ENCODE measurements around the gene UBE2D1. TPM values are rescaled to one million over a fixed set of nuclear protein-coding genes. Genes with fewer than 3 reads are reported as not detected.

Gene UBE2D1
- total and polyA plus RNA-seq, 8 donors: 20.6 to 34.8 (median 33.0) TPM

DNA sequence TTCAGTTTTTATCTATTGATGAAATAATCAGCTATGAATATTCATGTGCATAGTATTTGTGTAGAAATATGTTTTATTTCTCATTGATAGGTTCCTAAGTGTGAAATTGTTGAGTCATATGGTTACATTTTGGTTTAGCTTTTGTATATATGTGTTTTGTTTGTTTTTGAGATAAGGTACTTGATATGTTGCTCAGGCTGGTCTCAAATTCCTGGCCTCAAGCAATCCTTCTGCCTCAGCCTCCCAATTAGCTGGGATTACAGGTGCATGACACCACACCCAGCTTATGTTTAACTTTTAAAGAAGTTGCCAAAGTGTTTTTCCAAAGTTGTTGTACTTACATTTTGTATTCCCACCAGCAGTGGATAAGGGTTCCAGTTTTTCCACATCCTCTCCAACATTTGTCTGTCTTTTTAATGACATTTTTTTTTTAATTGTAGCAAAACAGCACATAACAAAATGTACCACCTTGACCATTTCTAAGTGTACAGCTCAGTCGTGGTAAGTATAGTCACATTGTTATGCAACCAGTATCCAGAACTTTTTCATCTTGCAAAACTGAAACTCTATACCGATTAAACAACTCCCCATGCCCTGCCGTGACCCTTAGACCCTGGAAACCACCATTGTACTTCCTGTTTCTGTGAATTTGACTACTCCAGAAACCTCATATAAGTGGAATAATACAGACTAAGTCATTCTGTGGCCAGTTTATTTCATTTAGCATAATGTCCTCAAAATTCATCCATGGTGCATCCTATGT lies 12.6 kb upstream of the UBE2D1 start:
- peaks cover 0 to 22% of the 10 kb centered on the region in 2 donors for H3K4me1 ChIP-seq
- H3K4me3 ChIP-seq: no peak overlapping the region
- ATAC-seq (peak; percentile 68), DNase-seq (peak in 1 of 4 donors; percentile 50)
- H3K36me3 ChIP-seq: no peaks in the 10 kb centered on the region
- H3K27me3 ChIP-seq: no peaks in the 10 kb centered on the region
- TF ChIP-seq CTCF (IDR thresholded peaks at IDR 0.05): no peak
- intact Hi-C loops (cut with DNase I): no loop called here
- H3K27ac ChIP-seq: peak overlapping the region in 1 of 2 donors; percentile 68
- no peaks in the 10 kb centered on the region for H3K9me3 ChIP-seq

- Histone ChIP-seq H3K4me1 (peaks cover 0 to 22% of the 10 kb centered on the region in 2 donors), H3K27ac (peak overlapping the region in 1 of 2 donors; percentile 68), H3K27me3 (no peaks in the 10 kb centered on the region), H3K4me3 (no peak overlapping the region), H3K9me3 (no peaks in the 10 kb centered on the region), H3K36me3 (no peaks in the 10 kb centered on the region)
- no peak for TF ChIP-seq CTCF (IDR thresholded peaks at IDR 0.05)
- ATAC-seq (no peak), DNase-seq (no peak)
- intact Hi-C loops (cut with DNase I): no loop called here
These were observed 12.0 kb upstream of the UBE2D1 start for GRCh38 chr10:58322835-58323209.

DNA sequence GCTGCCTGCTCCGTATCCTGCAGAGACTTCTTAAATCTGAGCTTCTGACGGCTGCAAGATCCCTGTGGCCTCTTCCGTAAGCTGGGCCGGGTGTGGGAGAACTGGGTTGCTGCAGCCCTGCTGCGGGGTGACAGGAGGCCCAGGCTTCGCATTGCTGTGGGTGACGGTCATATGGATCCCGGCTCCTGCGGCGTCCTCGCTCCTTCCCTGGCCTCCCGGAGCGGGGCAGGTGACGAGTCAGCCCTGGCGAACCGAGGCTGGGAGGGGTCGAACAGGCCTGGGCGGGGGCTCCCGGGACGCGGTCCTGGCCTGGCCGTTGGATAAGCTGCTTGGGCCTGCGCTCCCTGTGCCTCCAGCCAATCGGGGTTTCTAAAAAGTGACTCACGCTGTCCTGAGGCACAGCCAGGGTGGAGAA lies 7.8 kb upstream of the UBE2D1 start:
- peak; percentile 58 for ATAC-seq
- intact Hi-C loops (cut with DNase I): no loop called here
- no peak overlapping the region for H3K4me3 ChIP-seq

GRCh38 chr10:58328233-58328632 lies 6.6 kb upstream of the UBE2D1 start:
- intact Hi-C loops (cut with DNase I): no loop called here

More for the DNA sequence above, 7.8 kb upstream of the UBE2D1 start:
- no peaks in the 10 kb centered on the region for H3K36me3 ChIP-seq
- TF ChIP-seq CTCF (IDR thresholded peaks at IDR 0.05): no peak
- H3K9me3 ChIP-seq: no peaks in the 10 kb centered on the region
- H3K27ac ChIP-seq: no peak overlapping the region
- DNase-seq: peak in 2 of 4 donors; percentile 35 to 76
- no peaks in the 10 kb centered on the region for H3K27me3 ChIP-seq
- H3K4me1 ChIP-seq: peaks cover 0 to 32% of the 10 kb centered on the region in 2 donors

More at GRCh38 chr10:58328233-58328632, 6.6 kb upstream of the UBE2D1 start:
- Histone ChIP-seq H3K27ac (no peak overlapping the region), H3K27me3 (no peaks in the 10 kb centered on the region), H3K4me3 (no peak overlapping the region), H3K36me3 (no peaks in the 10 kb centered on the region), H3K4me1 (peaks cover 0 to 20% of the 10 kb centered on the region in 2 donors), H3K9me3 (no peaks in the 10 kb centered on the region)
- DNase-seq (no peak), ATAC-seq (no peak)
- no peak for TF ChIP-seq CTCF (IDR thresholded peaks at IDR 0.05)
